C4-2B (cell line): ENCODE results near the gene CCL13.

Experiments used
- H3K27ac ChIP-seq: fragments of 450-650 bp; 2 replicates; pipeline ENCODE4 v1.5.1; 2017
- ZFX ChIP-seq: fragments of 450-650 bp; IDR thresholded peaks from 2 replicates; pipeline ENCODE4 v1.6.1; 2017
- TF ChIP-seq, protein P1 (sequence below): fragments of 450-650 bp; conservative IDR thresholded peaks from 2 replicates; pipeline ENCODE4 v1.5.1; 2017; ENCODE audit warnings: mild to moderate bottlenecking

The CCL13 gene

DNA sequence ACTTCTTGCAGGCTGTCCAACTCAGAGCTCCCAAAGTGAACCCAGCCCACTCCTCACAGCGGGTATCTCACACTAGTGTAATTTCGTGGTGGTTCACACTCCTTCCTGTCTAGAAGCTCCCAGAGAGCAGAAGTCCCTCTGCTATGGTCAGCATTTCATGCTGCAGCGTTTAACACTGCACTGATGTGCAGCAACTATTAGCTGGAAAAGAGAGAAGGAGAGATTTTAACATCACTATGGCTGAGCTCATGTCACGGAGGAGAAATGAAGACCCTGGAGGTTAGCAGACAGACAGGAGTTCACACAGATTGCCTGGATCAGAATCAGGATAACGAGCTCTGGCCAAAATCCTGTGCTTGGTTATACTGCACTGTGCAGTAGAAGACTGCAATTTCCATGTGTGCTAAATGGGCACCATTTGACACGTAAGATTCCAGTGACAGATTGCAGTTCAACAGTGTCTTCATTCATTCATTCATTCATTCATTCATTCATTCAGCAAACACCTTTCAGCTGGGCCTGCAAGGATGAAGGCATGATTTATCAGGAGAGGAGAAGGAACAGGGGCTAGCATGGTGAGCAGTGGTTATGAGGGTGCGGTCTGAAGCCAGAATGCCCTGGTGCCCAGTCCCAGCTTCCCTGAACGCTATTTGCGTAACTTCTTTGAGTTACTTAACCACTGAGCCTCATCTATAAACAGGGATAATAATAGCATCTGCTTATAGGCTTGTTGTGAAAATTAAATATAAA lies 12.1 kb downstream of the CCL13 start:
- no peak overlapping the region for H3K27ac ChIP-seq
- TF ChIP-seq, protein P1, sequence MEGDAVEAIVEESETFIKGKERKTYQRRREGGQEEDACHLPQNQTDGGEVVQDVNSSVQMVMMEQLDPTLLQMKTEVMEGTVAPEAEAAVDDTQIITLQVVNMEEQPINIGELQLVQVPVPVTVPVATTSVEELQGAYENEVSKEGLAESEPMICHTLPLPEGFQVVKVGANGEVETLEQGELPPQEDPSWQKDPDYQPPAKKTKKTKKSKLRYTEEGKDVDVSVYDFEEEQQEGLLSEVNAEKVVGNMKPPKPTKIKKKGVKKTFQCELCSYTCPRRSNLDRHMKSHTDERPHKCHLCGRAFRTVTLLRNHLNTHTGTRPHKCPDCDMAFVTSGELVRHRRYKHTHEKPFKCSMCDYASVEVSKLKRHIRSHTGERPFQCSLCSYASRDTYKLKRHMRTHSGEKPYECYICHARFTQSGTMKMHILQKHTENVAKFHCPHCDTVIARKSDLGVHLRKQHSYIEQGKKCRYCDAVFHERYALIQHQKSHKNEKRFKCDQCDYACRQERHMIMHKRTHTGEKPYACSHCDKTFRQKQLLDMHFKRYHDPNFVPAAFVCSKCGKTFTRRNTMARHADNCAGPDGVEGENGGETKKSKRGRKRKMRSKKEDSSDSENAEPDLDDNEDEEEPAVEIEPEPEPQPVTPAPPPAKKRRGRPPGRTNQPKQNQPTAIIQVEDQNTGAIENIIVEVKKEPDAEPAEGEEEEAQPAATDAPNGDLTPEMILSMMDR = no peak
- TF ChIP-seq ZFX = no peak

DNA sequence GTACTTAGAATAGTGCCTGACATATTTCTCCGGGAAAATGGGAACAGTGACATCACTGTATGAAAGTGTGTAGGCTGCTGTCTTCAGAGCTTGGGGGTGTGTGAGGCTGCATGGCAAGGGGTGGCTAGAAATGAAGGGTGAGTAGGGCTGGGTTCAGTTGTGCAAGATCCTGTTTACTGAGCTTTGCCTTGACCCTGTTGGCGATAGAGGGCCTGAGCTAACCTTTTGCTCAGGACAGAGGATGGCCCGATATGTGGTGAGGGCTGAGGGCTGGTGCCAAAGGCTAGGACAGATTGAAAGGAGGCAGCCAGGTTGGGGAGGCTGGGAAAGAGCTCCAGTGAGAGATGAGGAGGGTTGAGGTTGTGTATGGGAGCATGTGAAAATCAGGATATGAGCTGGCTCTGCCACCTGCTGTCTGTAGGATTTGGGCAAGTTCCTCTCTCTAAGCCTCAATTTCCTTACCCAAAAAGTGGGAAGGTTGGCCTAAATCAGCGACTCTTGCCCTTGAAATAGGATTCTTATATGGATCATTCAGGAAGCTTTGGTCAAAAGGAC lies 12.7 kb downstream of the CCL13 start:
- no peak for TF ChIP-seq ZFX
- TF ChIP-seq, protein P1 = no peak
- no peak overlapping the region for H3K27ac ChIP-seq

DNA sequence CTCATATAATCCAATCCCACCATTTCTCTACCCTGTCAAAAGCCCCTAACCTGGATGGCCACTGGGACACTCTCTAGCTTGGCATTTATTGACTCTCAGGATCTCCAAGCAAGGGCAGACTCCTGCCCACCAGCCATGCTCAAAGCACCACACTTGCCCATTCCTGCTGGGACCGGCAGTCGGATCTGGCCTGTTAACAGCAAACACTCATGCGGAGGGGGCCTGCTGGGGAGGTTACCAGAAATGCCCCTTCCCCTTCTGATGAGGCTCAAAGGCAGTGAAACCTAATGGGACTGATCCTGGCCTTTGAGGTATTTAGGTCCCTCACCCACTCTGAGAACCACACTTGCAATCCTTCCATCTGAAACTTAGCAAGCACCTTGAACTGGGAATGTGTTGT lies 13.3 kb downstream of the CCL13 start:
- TF ChIP-seq ZFX = no peak
- TF ChIP-seq, protein P1 = no peak
- H3K27ac ChIP-seq = no peak overlapping the region

DNA sequence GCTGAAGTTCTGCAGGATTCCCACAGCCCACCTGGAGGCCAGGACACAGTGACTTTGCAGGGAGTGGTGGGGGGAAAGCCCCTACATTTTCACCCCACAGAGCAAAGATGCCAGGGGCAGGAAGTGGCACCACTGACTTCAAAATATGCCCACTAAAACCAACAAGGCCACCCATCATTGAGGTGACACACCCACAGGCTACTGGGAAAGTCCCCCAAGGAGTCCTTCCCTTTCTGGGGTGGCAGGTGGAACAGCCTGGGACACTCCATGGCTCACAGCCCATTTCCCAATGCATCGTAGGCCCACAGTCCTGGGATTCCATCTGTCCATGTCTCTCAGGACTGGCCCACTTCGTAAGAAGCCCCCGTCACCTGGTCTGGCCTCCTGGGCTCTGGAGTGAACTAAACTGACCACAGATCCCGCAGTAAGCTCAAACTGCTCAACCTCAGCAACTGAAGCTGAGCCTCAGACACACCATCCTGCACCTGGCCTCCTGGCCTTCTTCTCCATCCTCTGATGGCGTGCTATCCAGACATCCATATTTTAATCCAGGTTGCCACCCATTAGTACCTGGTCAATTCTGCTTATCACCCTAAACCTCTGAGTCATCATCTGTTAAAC lies 14.2 kb downstream of the CCL13 start:
- TF ChIP-seq, protein P1 = no peak
- TF ChIP-seq ZFX = no peak
- no peak overlapping the region for H3K27ac ChIP-seq

DNA sequence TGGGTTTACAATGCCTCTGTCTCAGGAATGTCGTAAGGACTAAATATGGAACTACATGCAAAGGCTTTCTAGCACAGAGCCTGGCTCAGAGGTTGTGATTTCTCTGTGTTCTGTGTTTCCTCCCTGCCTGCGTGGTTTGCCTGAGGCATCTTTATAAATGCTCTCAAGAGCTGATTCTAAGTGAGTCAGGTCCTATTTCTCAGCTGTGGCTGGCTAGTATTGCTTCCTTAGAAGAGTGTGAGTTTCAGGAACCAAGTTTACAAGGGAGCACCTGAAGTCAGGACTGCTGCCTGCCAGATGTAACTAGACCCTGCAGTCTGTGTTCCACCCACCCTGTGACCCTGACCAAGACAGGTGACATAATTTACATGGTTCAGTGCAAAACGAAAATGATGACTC lies 14.7 kb downstream of the CCL13 start:
- no peak for TF ChIP-seq ZFX
- TF ChIP-seq, protein P1 = no peak
- no peak overlapping the region for H3K27ac ChIP-seq

DNA sequence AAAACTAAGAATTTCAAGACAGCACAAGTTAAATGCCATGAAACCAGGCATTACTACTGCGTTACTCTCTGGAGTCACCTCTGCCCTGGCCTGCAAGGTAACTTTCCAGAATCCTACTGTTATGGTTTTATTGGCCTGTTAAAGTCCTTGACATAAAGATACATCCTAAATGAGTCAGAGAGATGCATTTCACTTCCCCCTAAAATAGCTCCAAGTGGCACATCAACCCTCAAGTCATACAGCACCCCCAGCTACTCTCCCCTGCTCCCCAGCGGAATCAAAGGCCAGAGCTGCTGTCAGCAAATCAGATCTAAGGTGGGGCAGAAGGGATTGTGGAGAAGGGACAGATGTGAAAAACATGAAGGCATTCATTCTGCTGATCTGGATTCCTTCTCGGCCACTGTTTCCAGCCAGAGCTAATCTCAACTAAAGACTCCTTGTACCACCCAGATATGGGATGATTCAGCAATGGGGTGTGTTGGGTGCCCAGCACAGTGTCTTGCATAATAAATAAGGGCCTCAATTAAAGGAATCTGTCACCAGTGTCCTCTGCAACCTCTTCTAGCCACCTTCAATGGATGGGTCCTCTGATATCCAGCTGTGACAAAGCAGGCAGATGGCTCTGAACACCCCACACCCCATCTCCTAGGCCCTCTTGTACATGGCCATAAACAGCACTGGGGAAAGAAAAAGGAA lies 15.3 kb downstream of the CCL13 start:
- no peak overlapping the region for H3K27ac ChIP-seq
- TF ChIP-seq, protein P1 = no peak
- no peak for TF ChIP-seq ZFX

DNA sequence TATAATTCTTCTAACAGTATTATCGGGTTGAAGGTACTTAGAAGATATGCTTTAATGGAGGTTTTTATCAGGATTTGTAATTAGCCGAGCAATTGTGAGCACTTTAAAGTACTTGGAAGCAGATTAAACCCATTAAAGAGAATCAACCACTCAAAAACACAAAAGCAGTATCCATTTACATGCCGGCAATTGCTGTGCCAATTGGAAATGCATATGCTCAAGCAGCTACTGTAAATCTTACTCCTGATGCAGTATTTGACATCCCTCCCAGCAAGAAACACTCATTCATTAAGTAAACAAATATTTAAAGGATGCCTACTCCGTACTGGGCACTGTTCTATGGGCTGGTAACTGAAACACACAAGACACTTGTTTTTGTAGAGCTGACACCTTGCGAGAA lies 18.2 kb downstream of the CCL13 start:
- no peak overlapping the region for H3K27ac ChIP-seq
- TF ChIP-seq ZFX = no peak
- TF ChIP-seq, protein P1 = no peak
